HEK293 (cell line): ENCODE results near the gene COL18A1.

Experiments used
- CTCF ChIA-PET: fragments of 350-600 bp; formaldehyde crosslinking; extraction: SDS; loops from one replicate; lab custom pipeline; 2021; ENCODE audit warnings: antibody characterized with exemption; lab: Yijun Ruan, JAX
- POLR2A ChIA-PET: fragments of 300-600 bp; formaldehyde crosslinking; extraction: SDS; loops from one replicate; lab custom pipeline; 2020; ENCODE audit warnings: antibody characterized with exemption, inconsistent platforms; lab: Yijun Ruan, JAX
- H3K27ac ChIP-seq: fragments of 200-500 bp; sonication (Bioruptor generic); 2 replicates; pipeline ENCODE4 v1.5.1; 2014; ENCODE audit warnings: low read depth, low read length, control low read depth, inconsistent platforms; ENCODE audit errors: extremely low read depth
- H3K36me3 ChIP-seq, 2 experiments: fragments of 200-500 bp in 1 of 2; sonication (Bioruptor generic) in 1 of 2; 1 replicate in 1 of 2; 2 replicates in 1 of 2; pipeline ENCODE4 v1.5.1; 2014 to 2017; ENCODE audit warnings: inconsistent platforms in 2 of 2, low read length in 2 of 2; ENCODE audit not compliant: control insufficient read depth in 2 of 2, insufficient read depth in 1 of 2
- H3K4me1 ChIP-seq: fragments of 200-500 bp; sonication (Bioruptor generic); 2 replicates; pipeline ENCODE4 v1.5.1; 2014; ENCODE audit warnings: mild to moderate bottlenecking, low read length, inconsistent platforms; ENCODE audit not compliant: control insufficient read depth, insufficient read depth
- H3K4me3 ChIP-seq: 2 replicates; pipeline ENCODE4 v1.5.1; 2011; ENCODE audit warnings: low read depth, mild to moderate bottlenecking, control low read depth, low read length, moderate library complexity
- H3K9me3 ChIP-seq: fragments of 200-500 bp; sonication (Bioruptor generic); 2 replicates; pipeline ENCODE4 v1.5.1; 2014; ENCODE audit warnings: low read depth, low read length, inconsistent platforms; ENCODE audit not compliant: control insufficient read depth, insufficient read depth
- AEBP2 ChIP-seq: fragments of 450-650 bp; formaldehyde crosslinking; IDR thresholded peaks from 2 replicates; pipeline ENCODE4 v1.5.1; 2016; ENCODE audit warnings: missing biosample characterization, missing genetic modification characterization, borderline replicate concordance
- BCL11A ChIP-seq: fragments of 450-650 bp; formaldehyde crosslinking; IDR thresholded peaks from 2 replicates; pipeline ENCODE4 v1.5.1; 2016; ENCODE audit warnings: low read depth, missing biosample characterization, missing genetic modification characterization
- GFI1B ChIP-seq: fragments of 450-650 bp; formaldehyde crosslinking; IDR thresholded peaks from 2 replicates; pipeline ENCODE4 v1.5.1; 2016; ENCODE audit warnings: missing biosample characterization, missing genetic modification characterization
- GLIS1 ChIP-seq: fragments of 450-650 bp; formaldehyde crosslinking; IDR thresholded peaks from 2 replicates; pipeline ENCODE4 v1.5.1; 2016; ENCODE audit warnings: missing biosample characterization, missing genetic modification characterization
- HIC1 ChIP-seq: fragments of 450-650 bp; formaldehyde crosslinking; IDR thresholded peaks from 2 replicates; pipeline ENCODE4 v1.5.1; 2016; ENCODE audit warnings: missing biosample characterization, missing genetic modification characterization
- MEIS1 ChIP-seq: sonication (generic); formaldehyde crosslinking; IDR thresholded peaks from 2 replicates; pipeline ENCODE4 v1.8.1; 2022; ENCODE audit warnings: missing genetic modification reagents, mild to moderate bottlenecking, borderline replicate concordance
- REPIN1 ChIP-seq: fragments of 450-650 bp; formaldehyde crosslinking; IDR thresholded peaks from 2 replicates; pipeline ENCODE4 v1.5.1; 2017; ENCODE audit warnings: missing biosample characterization, missing genetic modification characterization, low read depth
- SP2 ChIP-seq: fragments of 450-650 bp; formaldehyde crosslinking; IDR thresholded peaks from 2 replicates; pipeline ENCODE4 v1.5.1; 2016; ENCODE audit warnings: missing biosample characterization, missing genetic modification characterization
- TRIM28 ChIP-seq: IDR thresholded peaks from 2 replicates; pipeline ENCODE4 v1.6.1; 2011; ENCODE audit warnings: low read length, control low read depth, borderline replicate concordance
- YY1 ChIP-seq: fragments of 450-650 bp; formaldehyde crosslinking; IDR thresholded peaks from 2 replicates; pipeline ENCODE4 v1.5.1; 2018; ENCODE audit warnings: missing biosample characterization, missing genetic modification characterization
- ZBTB20 ChIP-seq: fragments of 450-650 bp; formaldehyde crosslinking; IDR thresholded peaks from 2 replicates; pipeline ENCODE4 v1.5.1; 2016; ENCODE audit warnings: missing biosample characterization, missing genetic modification characterization
- ZBTB7A ChIP-seq: fragments of 450-650 bp; formaldehyde crosslinking; IDR thresholded peaks from 2 replicates; pipeline ENCODE4 v1.5.1; 2016; ENCODE audit warnings: low read depth, missing biosample characterization, missing genetic modification characterization
- ZFHX2 ChIP-seq: fragments of 450-650 bp; formaldehyde crosslinking; conservative IDR thresholded peaks from 2 replicates; pipeline ENCODE4 v1.5.1; 2016; ENCODE audit warnings: missing biosample characterization, missing genetic modification characterization
- ZNF146 ChIP-seq: fragments of 450-650 bp; formaldehyde crosslinking; IDR thresholded peaks from 2 replicates; pipeline ENCODE4 v1.5.1; 2016; ENCODE audit warnings: missing biosample characterization, missing genetic modification characterization
- ZNF23 ChIP-seq: fragments of 450-650 bp; formaldehyde crosslinking; IDR thresholded peaks from 2 replicates; pipeline ENCODE4 v1.5.1; 2016; ENCODE audit warnings: missing biosample characterization, missing genetic modification characterization, borderline replicate concordance
- ZNF280D ChIP-seq: fragments of 450-650 bp; formaldehyde crosslinking; IDR thresholded peaks from 2 replicates; pipeline ENCODE4 v1.5.1; 2016; ENCODE audit warnings: missing biosample characterization, missing genetic modification characterization
- ZNF341 ChIP-seq: fragments of 450-650 bp; formaldehyde crosslinking; IDR thresholded peaks from 2 replicates; pipeline ENCODE4; 2016; ENCODE audit warnings: low read depth, missing biosample characterization, missing genetic modification characterization
- ZNF626 ChIP-seq: fragments of 450-650 bp; sonication (Bioruptor Pico); formaldehyde crosslinking; IDR thresholded peaks from 2 replicates; pipeline ENCODE4 v1.5.1; 2018; ENCODE audit warnings: missing biosample characterization, missing genetic modification characterization, inconsistent platforms
- ZSCAN18 ChIP-seq: fragments of 450-650 bp; formaldehyde crosslinking; IDR thresholded peaks from 2 replicates; pipeline ENCODE4 v1.5.1; 2016; ENCODE audit warnings: missing biosample characterization, missing genetic modification characterization

Gene COL18A1

GRCh38 chr21:45448283-45448809 is 43.4 kb downstream of the COL18A1 start:
- H3K9me3 ChIP-seq: no peaks in the 10 kb centered on the region
- POLR2A ChIA-PET: no interaction called here
- no peak overlapping the region for H3K4me3 ChIP-seq
- no peak overlapping the region for H3K27ac ChIP-seq
- H3K36me3 ChIP-seq: peaks cover 0 to 5% of the 10 kb centered on the region in 2 experiments; a peak in 1 of 3 replicates
- CTCF ChIA-PET: no interaction called here
- H3K4me1 ChIP-seq: no peaks in the 10 kb centered on the region
- TF ChIP-seq REPIN1 (tag by site-specific recombination) (no peak), ZNF23 (tag by site-specific recombination) (no peak), ZBTB7A (no peak), MEIS1 (CRISPR knock-in tag) (no peak), ZNF626 (no peak), BCL11A (tag by site-specific recombination) (no peak), ZFHX2 (tag by site-specific recombination) (no peak), GLIS1 (no peak), AEBP2 (no peak), GFI1B (tag by site-specific recombination) (no peak), SP2 (tag by site-specific recombination) (no peak), TRIM28 (no peak), ZBTB20 (tag by site-specific recombination) (no peak), ZNF341 (tag by site-specific recombination) (no peak), ZNF146 (no peak), YY1 (tag by site-specific recombination) (no peak), ZSCAN18 (tag by site-specific recombination) (no peak)

- H3K36me3 ChIP-seq: peaks cover 0 to 5% of the 10 kb centered on the region in 2 experiments; a peak in 1 of 3 replicates
- ChIA-PET CTCF (interaction anchor here (0.6 kb wide), 1 partner anchor 85 kb away, joined by 5 read pairs; no protein-coding TSS in a partner anchor), POLR2A (no interaction called here)
- no peaks in the 10 kb centered on the region for H3K9me3 ChIP-seq
- no peak overlapping the region for H3K27ac ChIP-seq
- TF ChIP-seq HIC1 (tag by site-specific recombination) (no peak), ZNF280D (no peak)
- no peak overlapping the region for H3K4me3 ChIP-seq
- no peaks in the 10 kb centered on the region for H3K4me1 ChIP-seq
Observed at GRCh38 chr21:45448810-45449657, 44.1 kb downstream of the COL18A1 start.
